Activated naive CD8-positive, alpha-beta T cell (primary cell): ENCODE results near the gene CLTB.

ENCODE experiments used
- H3K27ac Mint-ChIP-seq: one replicate; pipeline ENCODE4 v1.8.0; 2021; ENCODE audit warnings: mixed read lengths
- H3K27me3 Mint-ChIP-seq: one replicate; pipeline ENCODE4 v1.8.0; 2021; ENCODE audit warnings: mixed read lengths
- H3K36me3 Mint-ChIP-seq: one replicate; pipeline ENCODE4 v1.8.0; 2021; ENCODE audit warnings: mixed read lengths
- H3K4me1 Mint-ChIP-seq: one replicate; pipeline ENCODE4 v1.8.0; 2021; ENCODE audit warnings: low read depth, mixed read lengths
- H3K4me3 Mint-ChIP-seq: one replicate; pipeline ENCODE4 v1.8.0; 2021; ENCODE audit warnings: mild to moderate bottlenecking, mixed read lengths
- H3K9me3 Mint-ChIP-seq: one replicate; pipeline ENCODE4 v1.8.0; 2021; ENCODE audit warnings: low read depth, mixed read lengths

CLTB gene

GRCh38 chr5:176364765-176365350 is 51.5 kb downstream of the CLTB start:
- H3K4me3 Mint-ChIP-seq = peak overlapping the region; percentile 81
- no peaks in the 10 kb centered on the region for H3K9me3 Mint-ChIP-seq
- H3K36me3 Mint-ChIP-seq = peaks cover 9% of the 10 kb centered on the region
- H3K27me3 Mint-ChIP-seq = no peaks in the 10 kb centered on the region
- peak overlapping the region; percentile 75 for H3K27ac Mint-ChIP-seq
- peaks cover 17% of the 10 kb centered on the region for H3K4me1 Mint-ChIP-seq

GRCh38 chr5:176362233-176362490 is 54.2 kb downstream of the CLTB start:
- peaks cover 7% of the 10 kb centered on the region for H3K36me3 Mint-ChIP-seq
- peak overlapping the region; percentile 96 for H3K27ac Mint-ChIP-seq
- H3K9me3 Mint-ChIP-seq = no peaks in the 10 kb centered on the region
- peak overlapping the region; percentile 97 for H3K4me3 Mint-ChIP-seq
- H3K27me3 Mint-ChIP-seq = no peaks in the 10 kb centered on the region
- H3K4me1 Mint-ChIP-seq = peaks cover 34% of the 10 kb centered on the region

GRCh38 chr5:176361437-176362232 is 54.7 kb downstream of the CLTB start, which contains the start of gene KIAA1191:
Gene KIAA1191, minus strand, starts transcription at chr5:176361764. Its CDS starts 2,256 bp downstream, at chr5:176359508.
- no peaks in the 10 kb centered on the region for H3K27me3 Mint-ChIP-seq
- H3K9me3 Mint-ChIP-seq = no peaks in the 10 kb centered on the region
- H3K36me3 Mint-ChIP-seq = peaks cover 7% of the 10 kb centered on the region
- H3K4me1 Mint-ChIP-seq = peaks cover 33% of the 10 kb centered on the region
- H3K4me3 Mint-ChIP-seq = peak within 1 kb of the TSS; percentile 97
- H3K27ac Mint-ChIP-seq = peak within 1 kb of the TSS; percentile 96

GRCh38 chr5:176360894-176361436 is 55.4 kb downstream of the CLTB start:
- H3K27me3 Mint-ChIP-seq = no peaks in the 10 kb centered on the region
- peaks cover 35% of the 10 kb centered on the region for H3K4me1 Mint-ChIP-seq
- H3K27ac Mint-ChIP-seq = peak overlapping the region; percentile 96
- no peaks in the 10 kb centered on the region for H3K9me3 Mint-ChIP-seq
- peaks cover 7% of the 10 kb centered on the region for H3K36me3 Mint-ChIP-seq
- peak overlapping the region; percentile 97 for H3K4me3 Mint-ChIP-seq

GRCh38 chr5:176359658-176360057 is 56.7 kb downstream of the CLTB start:
- Mint-ChIP-seq H3K9me3 (no peaks in the 10 kb centered on the region), H3K4me3 (peak overlapping the region; percentile 88), H3K27me3 (no peaks in the 10 kb centered on the region), H3K27ac (peak overlapping the region; percentile 35), H3K36me3 (peaks cover 7% of the 10 kb centered on the region), H3K4me1 (peaks cover 35% of the 10 kb centered on the region)

- peaks cover 32% of the 10 kb centered on the region for H3K4me1 Mint-ChIP-seq
- peaks cover 7% of the 10 kb centered on the region for H3K36me3 Mint-ChIP-seq
Measured at GRCh38 chr5:176356179-176356566, 60.2 kb downstream of the CLTB start.

GRCh38 chr5:176355400-176356178 is 60.8 kb downstream of the CLTB start:
- peaks cover 32% of the 10 kb centered on the region for H3K4me1 Mint-ChIP-seq
- H3K36me3 Mint-ChIP-seq = peaks cover 7% of the 10 kb centered on the region
- no peaks in the 10 kb centered on the region for H3K9me3 Mint-ChIP-seq
- H3K27ac Mint-ChIP-seq = no peak overlapping the region
- H3K27me3 Mint-ChIP-seq = no peaks in the 10 kb centered on the region
- H3K4me3 Mint-ChIP-seq = no peak overlapping the region

More at GRCh38 chr5:176356179-176356566, 60.2 kb downstream of the CLTB start:
- Mint-ChIP-seq H3K4me3 (no peak overlapping the region), H3K9me3 (no peaks in the 10 kb centered on the region), H3K27ac (no peak overlapping the region), H3K27me3 (no peaks in the 10 kb centered on the region)

GRCh38 chr5:176353533-176353932 is 62.8 kb downstream of the CLTB start:
- Mint-ChIP-seq H3K36me3 (peaks cover 6% of the 10 kb centered on the region), H3K4me1 (peaks cover 25% of the 10 kb centered on the region), H3K27me3 (no peaks in the 10 kb centered on the region), H3K4me3 (no peak overlapping the region), H3K9me3 (no peaks in the 10 kb centered on the region), H3K27ac (peak overlapping the region; percentile 67)

- H3K36me3 Mint-ChIP-seq = peaks cover 4% of the 10 kb centered on the region
- H3K27ac Mint-ChIP-seq = peak overlapping the region; percentile 67
- H3K4me3 Mint-ChIP-seq = no peak overlapping the region
- peaks cover 15% of the 10 kb centered on the region for H3K4me1 Mint-ChIP-seq
- H3K27me3 Mint-ChIP-seq = no peaks in the 10 kb centered on the region
- H3K9me3 Mint-ChIP-seq = no peaks in the 10 kb centered on the region
Measured at GRCh38 chr5:176352116-176352878, 64.0 kb downstream of the CLTB start.

- Mint-ChIP-seq H3K4me1 (peaks cover 9% of the 10 kb centered on the region), H3K9me3 (no peaks in the 10 kb centered on the region), H3K27ac (no peak overlapping the region), H3K4me3 (no peak overlapping the region), H3K27me3 (no peaks in the 10 kb centered on the region), H3K36me3 (peaks cover 4% of the 10 kb centered on the region)
Measured at GRCh38 chr5:176350416-176350815, 65.9 kb downstream of the CLTB start.

GRCh38 chr5:176342766-176343458 is 73.4 kb downstream of the CLTB start:
- no peak overlapping the region for H3K4me3 Mint-ChIP-seq
- no peaks in the 10 kb centered on the region for H3K9me3 Mint-ChIP-seq
- H3K27ac Mint-ChIP-seq = peak overlapping the region; percentile 5
- peaks cover 7% of the 10 kb centered on the region for H3K36me3 Mint-ChIP-seq
- no peaks in the 10 kb centered on the region for H3K27me3 Mint-ChIP-seq
- H3K4me1 Mint-ChIP-seq = no peaks in the 10 kb centered on the region
